Measurements from ENCODE around the gene GATA6.

GATA6 gene

GRCh38 chr18:22241921-22242361 lies 72.6 kb downstream of the GATA6 start:
- no peak for DNase-seq (ENCODE audit: low read depth, low spot score)

- no peak for DNase-seq (ENCODE audit: low read depth, low spot score)
Observed at GRCh38 chr18:22243513-22243912, 74.1 kb downstream of the GATA6 start.

- no peak for DNase-seq (ENCODE audit: low read depth, low spot score)
Observed at GRCh38 chr18:22250026-22250425, 80.6 kb downstream of the GATA6 start.

- DNase-seq (ENCODE audit: low read depth, low spot score): no peak
Observed at GRCh38 chr18:22250591-22250996, 81.2 kb downstream of the GATA6 start.
